ENCODE measurements around the gene MYO3A.

GRCh38 chr10:25999295-25999981 lies 65.4 kb downstream of the MYO3A start:
- no peak for TF ChIP-seq CTCF (IDR thresholded peaks at IDR 0.05)
- no peak for TF ChIP-seq POLR2A (IDR thresholded peaks at IDR 0.05; ENCODE audit: low read depth)
- no peak for TF ChIP-seq POLR2AphosphoS5 (IDR thresholded peaks at IDR 0.05)

Data from esophagus muscularis mucosa (tissue), 3 donors.